NCI-H187 (cell line): Measurements from ENCODE around the gene SERPINB7.

ENCODE experiments used
- DNase-seq, 2 experiments: peaks; one replicate each; lab custom pipeline; 2025; lab: John Stamatoyannopoulos, UW

The SERPINB7 gene

DNA sequence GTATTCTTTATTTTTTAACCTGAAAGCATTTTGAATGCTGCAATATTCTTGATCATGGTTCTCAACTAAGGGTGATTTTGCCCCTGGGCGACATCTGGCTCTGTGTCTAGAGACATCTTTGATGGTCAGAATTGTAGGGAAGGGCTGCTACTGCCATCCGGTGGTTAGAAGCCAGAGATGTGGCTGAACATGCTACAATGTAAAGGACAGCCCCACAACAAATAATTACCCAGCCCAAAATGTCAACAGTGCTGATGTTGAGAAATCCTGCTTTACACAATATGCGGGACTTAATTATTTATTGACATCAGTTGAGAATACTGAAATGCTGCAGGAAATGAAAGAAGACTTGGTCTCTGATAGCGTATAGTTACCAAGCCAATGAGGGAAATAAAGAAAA, 74.8 kb downstream of the SERPINB7 start:
- DNase-seq, result no peak

DNA sequence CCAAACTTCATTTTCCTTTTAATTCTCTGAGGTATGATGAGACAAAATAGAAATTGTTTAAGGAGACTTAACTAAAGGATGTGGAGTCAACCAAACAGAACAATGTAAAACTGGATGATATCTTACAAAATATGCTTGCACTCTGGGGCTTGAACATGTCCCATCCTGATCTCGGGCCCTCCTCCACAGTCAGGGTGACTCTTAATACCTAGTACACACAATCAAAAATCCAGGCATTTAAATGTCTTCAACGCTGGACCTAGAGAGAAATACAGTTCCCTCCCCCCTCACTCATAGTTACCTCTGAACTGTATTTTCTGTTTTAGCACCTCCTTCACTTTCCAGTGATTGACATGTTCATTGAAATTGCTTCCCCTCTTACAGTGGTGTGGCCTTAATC, 75.4 kb downstream of the SERPINB7 start:
- DNase-seq, result no peak
